ENCODE results near the gene KRT37. TPM values are rescaled to one million over a fixed set of nuclear protein-coding genes. Genes with fewer than 3 reads are reported as not detected.
A peak's percentile ranks its signal among the peaks of the same experiment; 100 is the strongest.

KRT37 gene
- total RNA-seq, 2 donors from 2014 or later: not detected

DNA sequence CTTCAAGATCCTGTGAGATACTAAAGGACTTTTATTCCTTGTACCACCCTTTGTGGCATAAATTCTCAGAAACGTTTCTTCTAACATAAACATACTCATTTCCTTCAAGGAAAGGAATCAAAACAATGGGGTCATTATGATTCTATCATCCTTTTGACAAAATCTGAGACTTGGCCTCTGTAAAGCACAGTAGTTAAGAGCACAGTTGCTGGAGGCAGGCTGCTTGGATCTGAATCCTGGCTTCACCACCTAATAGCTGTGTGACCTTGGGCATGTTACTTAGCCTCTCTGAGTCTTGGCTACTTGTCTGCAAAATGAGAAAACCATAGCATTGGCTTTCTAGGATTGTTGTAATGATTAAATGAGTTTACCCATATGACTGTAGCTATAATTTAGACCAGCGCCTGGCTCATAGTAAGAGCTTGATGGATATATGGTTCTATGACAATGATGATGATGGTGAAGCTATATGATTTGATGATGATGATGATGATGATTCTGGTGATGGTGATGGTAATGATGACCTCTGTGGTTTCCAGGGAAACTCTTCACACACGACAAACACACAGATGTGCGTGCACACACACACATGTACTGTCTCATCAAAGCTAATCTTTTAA lies 20.9 kb downstream of the KRT37 start:
- TF ChIP-seq, protein P1, sequence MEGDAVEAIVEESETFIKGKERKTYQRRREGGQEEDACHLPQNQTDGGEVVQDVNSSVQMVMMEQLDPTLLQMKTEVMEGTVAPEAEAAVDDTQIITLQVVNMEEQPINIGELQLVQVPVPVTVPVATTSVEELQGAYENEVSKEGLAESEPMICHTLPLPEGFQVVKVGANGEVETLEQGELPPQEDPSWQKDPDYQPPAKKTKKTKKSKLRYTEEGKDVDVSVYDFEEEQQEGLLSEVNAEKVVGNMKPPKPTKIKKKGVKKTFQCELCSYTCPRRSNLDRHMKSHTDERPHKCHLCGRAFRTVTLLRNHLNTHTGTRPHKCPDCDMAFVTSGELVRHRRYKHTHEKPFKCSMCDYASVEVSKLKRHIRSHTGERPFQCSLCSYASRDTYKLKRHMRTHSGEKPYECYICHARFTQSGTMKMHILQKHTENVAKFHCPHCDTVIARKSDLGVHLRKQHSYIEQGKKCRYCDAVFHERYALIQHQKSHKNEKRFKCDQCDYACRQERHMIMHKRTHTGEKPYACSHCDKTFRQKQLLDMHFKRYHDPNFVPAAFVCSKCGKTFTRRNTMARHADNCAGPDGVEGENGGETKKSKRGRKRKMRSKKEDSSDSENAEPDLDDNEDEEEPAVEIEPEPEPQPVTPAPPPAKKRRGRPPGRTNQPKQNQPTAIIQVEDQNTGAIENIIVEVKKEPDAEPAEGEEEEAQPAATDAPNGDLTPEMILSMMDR (conservative IDR thresholded peaks at IDR 0.05): no peak
- peak; percentile 4 for DNase-seq
- no peaks in the 10 kb centered on the region for H3K27me3 ChIP-seq (ENCODE audit: control insufficient read depth, insufficient read depth, low read length, poor library complexity, severe bottlenecking)
- no peak overlapping the region for H3K4me3 ChIP-seq (ENCODE audit: low read length)
- no peak overlapping the region for H3K27ac ChIP-seq (ENCODE audit: low read depth, low read length)
- H3K36me3 Mint-ChIP-seq (ENCODE audit: low read depth): no peaks in the 10 kb centered on the region
- H3K4me1 ChIP-seq (ENCODE audit: control insufficient read depth, insufficient read depth, low read length): no peaks in the 10 kb centered on the region
- H3K9me3 ChIP-seq (ENCODE audit: control insufficient read depth, low read length): no peaks in the 10 kb centered on the region
- no peaks in the 10 kb centered on the region for H3K36me3 ChIP-seq (ENCODE audit: control insufficient read depth, insufficient read depth, low read length)
- H3K9me3 Mint-ChIP-seq: no peaks in the 10 kb centered on the region
- no peak overlapping the region for H3K9ac ChIP-seq (ENCODE audit: extremely low read depth, low read length, poor library complexity, severe bottlenecking)
- no peak overlapping the region for H3K27ac Mint-ChIP-seq
- no peak overlapping the region for H3K4me3 Mint-ChIP-seq
- peaks cover 5% of the 10 kb centered on the region for H3K27me3 Mint-ChIP-seq (ENCODE audit: insufficient read depth)
- H3K4me1 Mint-ChIP-seq: no peaks in the 10 kb centered on the region
- WGBS, 2 experiments (ENCODE audit: insufficient coverage in 1 of 2, insufficient read length in 1 of 2): 89 to 93% methylated on average over 2 to 3 of the region's 4 CpGs

GRCh38 chr17:41402161-41402560 lies 22.2 kb downstream of the KRT37 start:
- no peaks in the 10 kb centered on the region for H3K36me3 ChIP-seq (ENCODE audit: control insufficient read depth, insufficient read depth, low read length)
- Mint-ChIP-seq H3K4me1 (no peaks in the 10 kb centered on the region), H3K36me3 (ENCODE audit: low read depth) (no peaks in the 10 kb centered on the region), H3K27me3 (ENCODE audit: insufficient read depth) (peaks cover 5% of the 10 kb centered on the region), H3K4me3 (no peak overlapping the region), H3K9me3 (no peaks in the 10 kb centered on the region), H3K27ac (no peak overlapping the region)
- no peaks in the 10 kb centered on the region for H3K9me3 ChIP-seq (ENCODE audit: control insufficient read depth, low read length)
- no peaks in the 10 kb centered on the region for H3K4me1 ChIP-seq (ENCODE audit: control insufficient read depth, insufficient read depth, low read length)
- peak; percentile 25 for DNase-seq
- 88 to 94% methylated on average over 5 of the region's 5 CpGs for WGBS, 2 experiments (ENCODE audit: insufficient coverage in 1 of 2, insufficient read length in 1 of 2)
- no peaks in the 10 kb centered on the region for H3K27me3 ChIP-seq (ENCODE audit: control insufficient read depth, insufficient read depth, low read length, poor library complexity, severe bottlenecking)
- H3K4me3 ChIP-seq (ENCODE audit: low read length): no peak overlapping the region
- H3K9ac ChIP-seq (ENCODE audit: extremely low read depth, low read length, poor library complexity, severe bottlenecking): no peak overlapping the region
- H3K27ac ChIP-seq (ENCODE audit: low read depth, low read length): no peak overlapping the region
- TF ChIP-seq, protein P1 (conservative IDR thresholded peaks at IDR 0.05): no peak

- H3K4me1 Mint-ChIP-seq: no peaks in the 10 kb centered on the region
- H3K27ac Mint-ChIP-seq: no peak within 1 kb of the TSS
- no peak within 1 kb of the TSS for H3K27ac ChIP-seq (ENCODE audit: low read depth, low read length)
- H3K9ac ChIP-seq (ENCODE audit: extremely low read depth, low read length, poor library complexity, severe bottlenecking): no peak within 1 kb of the TSS
- no peak within 1 kb of the TSS for H3K4me3 Mint-ChIP-seq
- no peaks in the 10 kb centered on the region for H3K9me3 ChIP-seq (ENCODE audit: control insufficient read depth, low read length)
- no peaks in the 10 kb centered on the region for H3K4me1 ChIP-seq (ENCODE audit: control insufficient read depth, insufficient read depth, low read length)
- H3K9me3 Mint-ChIP-seq: no peaks in the 10 kb centered on the region
- peak; percentile 31 for DNase-seq
- no peaks in the 10 kb centered on the region for H3K27me3 Mint-ChIP-seq (ENCODE audit: insufficient read depth)
- H3K27me3 ChIP-seq (ENCODE audit: control insufficient read depth, insufficient read depth, low read length, poor library complexity, severe bottlenecking): no peaks in the 10 kb centered on the region
- H3K36me3 ChIP-seq (ENCODE audit: control insufficient read depth, insufficient read depth, low read length): no peaks in the 10 kb centered on the region
- WGBS, 2 experiments (ENCODE audit: insufficient coverage in 1 of 2, insufficient read length in 1 of 2): 95% methylated on average over 16 of the region's 16 CpGs; no CpG with 5 or more reads in 1 of the 2 experiments
- no peak within 1 kb of the TSS for H3K4me3 ChIP-seq (ENCODE audit: low read length)
- H3K36me3 Mint-ChIP-seq (ENCODE audit: low read depth): no peaks in the 10 kb centered on the region
- TF ChIP-seq, protein P1 (conservative IDR thresholded peaks at IDR 0.05): no peak
These were observed 27.3 kb downstream of the KRT37 start, which contains the start of gene KRT31 for GRCh38 chr17:41396996-41397660. Gene KRT31, minus strand, starts transcription at chr17:41397608. Its CDS starts 69 bp downstream, at chr17:41397539.

Measured in endodermal cell (in vitro differentiated cells).